Central memory CD4-positive, alpha-beta T cell (primary cell): Measurements from ENCODE around the gene THBD.

Experiments used
- DNase-seq: peaks from one replicate; pipeline ENCODE4 v3.0.0; 2022

The THBD gene

GRCh38 chr20:23061262-23061661, 11.8 kb upstream of the THBD start:
- DNase-seq, result no peak

DNA sequence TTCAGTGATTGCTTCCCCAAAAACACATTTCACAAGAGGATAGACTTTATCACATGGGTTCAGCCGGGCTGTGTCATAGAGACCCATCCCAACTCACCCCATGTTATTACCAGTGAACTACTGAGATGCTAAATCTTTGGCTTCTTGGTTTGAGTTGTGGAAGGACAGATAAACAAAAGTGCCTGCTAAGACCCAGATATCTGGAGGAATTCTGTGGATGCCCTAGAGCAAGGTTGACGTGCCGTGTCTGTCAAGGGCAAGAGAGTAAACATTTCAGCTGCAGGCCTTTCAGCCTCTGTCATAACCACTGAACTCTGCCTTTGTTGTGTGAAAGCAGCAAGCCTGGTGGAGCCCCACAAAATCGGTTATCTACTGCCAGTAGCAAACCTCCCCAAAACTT, 11.2 kb upstream of the THBD start:
- no peak for DNase-seq

DNA sequence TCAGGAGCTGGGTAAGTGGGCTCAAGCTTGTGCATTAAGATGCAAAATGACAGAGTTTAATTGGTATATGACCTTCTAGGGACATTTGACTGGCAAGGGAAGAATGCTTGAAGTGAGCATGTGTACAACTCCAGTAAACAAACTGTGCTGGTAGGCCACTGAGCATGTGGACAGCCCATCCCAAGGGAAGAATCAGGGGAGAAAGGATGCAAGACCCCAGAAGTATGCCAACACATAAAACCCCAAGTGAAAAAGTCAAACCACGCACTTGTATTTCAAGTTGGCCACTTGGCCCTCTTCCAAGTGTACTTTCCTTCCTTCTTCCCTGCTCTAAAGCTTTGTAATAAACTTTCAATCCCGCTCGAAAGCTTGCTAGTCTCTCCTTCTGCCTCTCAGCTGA, 10.4 kb upstream of the THBD start:
- no peak for DNase-seq

- no peak for DNase-seq
These were observed 9.5 kb upstream of the THBD start for GRCh38 chr20:23059001-23059400.

DNA sequence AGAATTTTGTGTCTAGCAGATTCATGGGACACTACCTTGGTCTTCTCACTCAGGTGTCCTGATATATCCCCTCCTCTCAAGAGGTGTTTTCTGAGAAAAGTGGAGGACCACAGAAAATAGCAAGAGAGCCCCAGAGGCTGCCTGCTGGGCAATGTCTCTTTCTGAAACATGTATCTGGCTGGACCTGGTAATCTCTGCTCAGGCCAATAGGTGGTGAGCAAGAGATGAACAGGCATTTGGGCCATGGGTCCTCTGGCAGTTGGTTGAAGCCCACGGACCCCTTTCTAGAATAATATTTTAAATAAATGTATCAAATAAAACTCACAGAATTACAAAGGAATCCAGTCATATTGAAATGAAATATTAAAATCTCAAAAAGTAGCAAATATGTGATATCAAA, 8.8 kb upstream of the THBD start:
- DNase-seq, result no peak

GRCh38 chr20:23052904-23053303, 3.4 kb upstream of the THBD start:
- no peak for DNase-seq

DNA sequence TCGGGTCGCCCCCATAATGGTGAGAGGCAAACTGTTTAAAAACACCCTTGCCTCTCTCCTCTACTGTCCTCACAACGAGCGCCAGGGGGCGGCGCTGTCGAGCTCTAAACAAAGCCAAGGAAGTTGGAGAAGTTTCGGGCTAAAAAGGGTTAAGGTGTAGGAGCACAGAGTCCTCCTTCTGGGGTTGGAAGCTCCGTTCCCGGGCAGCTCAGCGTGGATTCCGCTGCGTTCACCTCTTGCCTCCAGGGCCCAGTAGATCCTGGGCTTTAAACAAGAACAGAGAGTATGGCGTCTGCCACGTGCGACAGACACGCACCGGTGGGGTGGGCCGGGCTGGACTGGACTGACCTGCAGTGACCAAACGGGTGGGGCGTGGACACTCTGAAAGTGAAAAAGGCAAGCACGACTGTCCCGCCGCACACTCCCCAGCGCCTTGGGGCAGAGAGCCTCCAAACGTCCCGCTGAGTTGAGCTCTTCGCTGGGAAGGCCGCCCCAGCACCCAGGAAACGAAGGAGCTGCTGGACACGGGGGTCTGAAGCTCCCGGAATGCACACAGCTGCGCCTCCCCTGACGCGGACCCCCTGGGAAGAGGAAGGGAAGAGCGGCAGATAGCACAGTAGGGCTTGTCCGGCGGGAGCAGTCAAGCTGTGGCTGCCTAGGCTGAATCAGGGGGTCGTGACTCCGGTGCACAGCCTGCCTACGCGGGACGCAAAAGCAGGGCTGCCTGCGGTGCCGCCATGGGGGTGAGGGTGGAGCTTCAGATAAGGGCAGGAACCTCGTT, 1.6 kb upstream of the THBD start:
- no peak for DNase-seq

DNA sequence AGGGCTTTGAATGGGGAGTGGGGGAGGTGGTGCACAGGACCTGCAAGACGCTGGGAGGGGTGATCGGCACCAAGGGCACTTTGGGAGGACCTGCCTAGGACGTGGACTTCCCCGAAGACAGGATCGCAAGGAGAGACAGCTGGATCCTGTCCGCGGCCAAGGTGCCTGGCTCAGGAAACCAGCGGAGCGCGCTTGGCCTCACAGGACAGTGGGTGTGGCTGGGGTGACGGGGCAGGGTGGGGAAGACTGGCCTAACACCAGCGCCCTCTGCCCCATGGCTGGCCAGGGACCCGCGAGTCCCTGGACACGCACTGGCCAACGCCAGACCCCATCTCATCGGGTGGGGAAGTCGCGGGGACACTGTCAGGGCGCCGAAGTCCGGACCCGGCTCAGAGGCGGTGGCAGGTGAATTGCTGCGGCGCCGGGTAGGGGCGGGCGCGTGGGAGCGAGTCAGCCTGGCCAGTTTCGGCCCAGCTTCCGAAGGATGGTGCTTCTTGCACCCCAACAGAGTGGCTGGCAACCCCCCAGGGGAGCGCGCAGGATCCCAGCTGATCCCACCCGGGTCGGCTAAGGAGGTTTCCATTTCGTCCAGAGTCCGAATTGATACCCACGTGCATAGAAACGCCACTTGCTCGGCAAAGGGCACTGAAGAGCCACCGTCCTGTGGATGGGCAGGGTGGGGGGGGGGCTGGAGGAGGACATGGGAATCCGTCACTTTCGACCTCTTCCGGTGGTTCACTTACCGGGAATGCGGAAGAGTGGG, 785 bp upstream of the THBD start:
- DNase-seq, result no peak

- no peak for DNase-seq
These were observed 930 bp downstream of the THBD start for GRCh38 chr20:23048283-23049200.

GRCh38 chr20:23047738-23048214, 1.7 kb downstream of the THBD start:
- DNase-seq, result no peak

DNA sequence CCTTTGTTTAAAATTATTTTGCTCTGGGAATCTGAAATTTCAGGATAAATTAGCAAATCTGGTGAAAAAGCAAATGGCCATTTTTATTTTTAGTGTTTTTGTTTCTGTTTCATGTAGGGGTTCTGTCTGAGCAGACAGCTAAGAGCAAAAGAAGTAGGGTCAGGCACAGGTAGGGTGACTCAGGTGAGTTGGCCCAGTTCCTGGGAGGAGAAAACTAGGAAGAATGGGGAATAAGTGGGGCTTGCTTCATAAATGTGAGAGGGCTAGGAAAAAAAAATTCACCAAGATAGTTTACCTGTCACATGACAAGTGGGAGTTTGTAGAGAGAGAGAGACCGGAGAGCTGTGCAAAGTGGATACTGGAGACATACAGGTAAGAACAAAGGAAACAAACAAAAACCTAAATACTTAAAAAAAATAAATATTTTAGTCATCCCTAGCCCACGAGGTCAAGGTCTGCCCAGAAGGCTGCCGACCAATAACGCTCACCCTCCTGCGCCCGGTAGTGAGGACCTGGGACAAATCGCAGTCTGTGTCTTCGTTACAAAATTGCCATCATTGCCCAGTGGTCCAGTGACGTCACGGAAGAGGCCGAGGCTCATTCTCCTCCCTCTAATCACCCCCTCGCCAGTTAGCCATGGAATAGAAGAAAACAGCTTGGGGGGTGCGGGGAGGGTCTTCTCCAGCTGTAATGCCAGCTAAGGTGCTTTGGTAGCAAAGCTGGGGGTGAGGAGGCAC, 2.3 kb downstream of the THBD start:
- no peak for DNase-seq

- DNase-seq, result no peak
These were observed 3.0 kb downstream of the THBD start for GRCh38 chr20:23046431-23046830.

DNA sequence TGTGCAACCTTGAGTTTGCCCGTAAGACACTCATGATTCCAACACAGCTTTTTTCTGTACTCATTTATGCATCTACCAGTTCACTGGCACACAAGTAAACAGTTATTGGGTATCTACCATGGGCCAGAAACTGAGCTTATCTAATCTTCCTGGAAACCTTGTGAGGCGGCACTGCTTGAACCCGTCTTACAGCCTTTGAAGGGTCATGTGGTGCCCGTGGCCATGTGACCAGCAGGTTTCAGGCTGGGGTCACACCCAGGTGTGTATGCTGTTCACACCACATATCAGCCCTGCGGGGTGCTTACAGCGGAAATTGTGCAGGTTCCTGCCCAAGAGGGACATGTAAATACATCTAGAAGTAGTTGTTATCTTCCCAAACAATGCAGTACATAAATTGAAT, 6.1 kb downstream of the THBD start:
- no peak for DNase-seq

GRCh38 chr20:23042270-23042669, 7.2 kb downstream of the THBD start:
- no peak for DNase-seq

GRCh38 chr20:23039885-23040508, 9.5 kb downstream of the THBD start:
- no peak for DNase-seq

GRCh38 chr20:23039136-23039875, 10.2 kb downstream of the THBD start:
- no peak for DNase-seq

DNA sequence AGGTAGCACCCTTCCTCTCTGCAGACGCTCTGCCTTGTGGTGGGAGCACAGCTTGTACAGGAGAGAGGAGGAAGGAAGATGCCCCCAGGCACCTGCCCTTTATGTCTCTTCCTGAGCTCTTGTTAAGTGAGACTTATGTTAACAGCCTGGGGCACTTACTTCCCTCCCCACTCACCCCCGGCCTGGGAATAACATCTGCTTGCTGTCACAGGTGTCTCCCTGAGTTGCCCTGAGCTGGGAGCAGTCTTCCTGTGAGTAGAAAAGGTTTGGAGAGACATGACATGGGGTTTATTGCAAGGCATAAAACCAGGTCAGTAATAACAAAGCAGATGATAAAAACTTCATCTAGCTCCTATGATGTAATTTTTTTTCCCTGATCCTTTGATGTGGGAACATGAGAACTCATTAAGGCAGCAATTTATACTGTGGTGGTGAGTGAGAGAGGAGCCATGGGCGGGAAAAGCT, 12.4 kb downstream of the THBD start:
- DNase-seq, result no peak

GRCh38 chr20:23036371-23036770, 13.1 kb downstream of the THBD start:
- no peak for DNase-seq

DNA sequence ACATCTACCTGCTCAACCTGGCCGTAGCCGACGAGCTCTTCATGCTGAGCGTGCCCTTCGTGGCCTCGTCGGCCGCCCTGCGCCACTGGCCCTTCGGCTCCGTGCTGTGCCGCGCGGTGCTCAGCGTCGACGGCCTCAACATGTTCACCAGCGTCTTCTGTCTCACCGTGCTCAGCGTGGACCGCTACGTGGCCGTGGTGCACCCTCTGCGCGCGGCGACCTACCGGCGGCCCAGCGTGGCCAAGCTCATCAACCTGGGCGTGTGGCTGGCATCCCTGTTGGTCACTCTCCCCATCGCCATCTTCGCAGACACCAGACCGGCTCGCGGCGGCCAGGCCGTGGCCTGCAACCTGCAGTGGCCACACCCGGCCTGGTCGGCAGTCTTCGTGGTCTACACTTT, 13.7 kb downstream of the THBD start:
- DNase-seq, result no peak

- DNase-seq, result no peak
These were observed 14.5 kb downstream of the THBD start, which contains the start of gene SSTR4 for GRCh38 chr20:23034721-23035671. Gene SSTR4, plus strand, starts transcription at chr20:23035312. Its CDS starts 172 bp downstream, at chr20:23035484.
